ENCODE measurements around the gene GOLGA7B.

The GOLGA7B gene

GRCh38 chr10:97849687-97850402, at the start of gene GOLGA7B:
GOLGA7B (plus strand) TSS chr10:97849843; CDS start chr10:97850304, 461 bp downstream.
- DNase-seq = peak; percentile 37

GRCh38 chr10:97800474-97800873, 49.2 kb upstream of the GOLGA7B start:
- DNase-seq = no peak

- DNase-seq = no peak
Measured at GRCh38 chr10:97801422-97801821, 48.2 kb upstream of the GOLGA7B start.

- no peak for DNase-seq
Measured at GRCh38 chr10:97805096-97805884, 44.4 kb upstream of the GOLGA7B start.

GRCh38 chr10:97805949-97806348, 43.7 kb upstream of the GOLGA7B start:
- DNase-seq = no peak

GRCh38 chr10:97810446-97810845, 39.2 kb upstream of the GOLGA7B start:
- peak; percentile 9 for DNase-seq

- no peak for DNase-seq
Measured at GRCh38 chr10:97811958-97812357, 37.7 kb upstream of the GOLGA7B start.

- no peak for DNase-seq
Measured at GRCh38 chr10:97812696-97813095, 36.9 kb upstream of the GOLGA7B start.

GRCh38 chr10:97813311-97813710, 36.3 kb upstream of the GOLGA7B start:
- no peak for DNase-seq

GRCh38 chr10:97814996-97815395, 34.6 kb upstream of the GOLGA7B start:
- DNase-seq = no peak

- DNase-seq = no peak
Measured at GRCh38 chr10:97816609-97817008, 33.0 kb upstream of the GOLGA7B start.

GRCh38 chr10:97818572-97818971, 31.1 kb upstream of the GOLGA7B start:
- no peak for DNase-seq

GRCh38 chr10:97820096-97820704, 29.4 kb upstream of the GOLGA7B start:
- peak; percentile 31 for DNase-seq

GRCh38 chr10:97821308-97822038, 28.2 kb upstream of the GOLGA7B start:
- DNase-seq = no peak

GRCh38 chr10:97822261-97822687, 27.4 kb upstream of the GOLGA7B start:
- no peak for DNase-seq

- DNase-seq = no peak
Measured at GRCh38 chr10:97823734-97824133, 25.9 kb upstream of the GOLGA7B start.

GRCh38 chr10:97825020-97825760, 24.5 kb upstream of the GOLGA7B start:
- no peak for DNase-seq

- no peak for DNase-seq
Measured at GRCh38 chr10:97826892-97827291, 22.8 kb upstream of the GOLGA7B start.

- DNase-seq = no peak
Measured at GRCh38 chr10:97827702-97828291, 21.8 kb upstream of the GOLGA7B start.

- no peak for DNase-seq
Measured at GRCh38 chr10:97828721-97829120, 20.9 kb upstream of the GOLGA7B start.

GRCh38 chr10:97830064-97830463, 19.6 kb upstream of the GOLGA7B start:
- DNase-seq = no peak

- DNase-seq = no peak
Measured at GRCh38 chr10:97831259-97831658, 18.4 kb upstream of the GOLGA7B start.
